ENCODE measurements around the gene SIPA1.

Gene SIPA1

DNA sequence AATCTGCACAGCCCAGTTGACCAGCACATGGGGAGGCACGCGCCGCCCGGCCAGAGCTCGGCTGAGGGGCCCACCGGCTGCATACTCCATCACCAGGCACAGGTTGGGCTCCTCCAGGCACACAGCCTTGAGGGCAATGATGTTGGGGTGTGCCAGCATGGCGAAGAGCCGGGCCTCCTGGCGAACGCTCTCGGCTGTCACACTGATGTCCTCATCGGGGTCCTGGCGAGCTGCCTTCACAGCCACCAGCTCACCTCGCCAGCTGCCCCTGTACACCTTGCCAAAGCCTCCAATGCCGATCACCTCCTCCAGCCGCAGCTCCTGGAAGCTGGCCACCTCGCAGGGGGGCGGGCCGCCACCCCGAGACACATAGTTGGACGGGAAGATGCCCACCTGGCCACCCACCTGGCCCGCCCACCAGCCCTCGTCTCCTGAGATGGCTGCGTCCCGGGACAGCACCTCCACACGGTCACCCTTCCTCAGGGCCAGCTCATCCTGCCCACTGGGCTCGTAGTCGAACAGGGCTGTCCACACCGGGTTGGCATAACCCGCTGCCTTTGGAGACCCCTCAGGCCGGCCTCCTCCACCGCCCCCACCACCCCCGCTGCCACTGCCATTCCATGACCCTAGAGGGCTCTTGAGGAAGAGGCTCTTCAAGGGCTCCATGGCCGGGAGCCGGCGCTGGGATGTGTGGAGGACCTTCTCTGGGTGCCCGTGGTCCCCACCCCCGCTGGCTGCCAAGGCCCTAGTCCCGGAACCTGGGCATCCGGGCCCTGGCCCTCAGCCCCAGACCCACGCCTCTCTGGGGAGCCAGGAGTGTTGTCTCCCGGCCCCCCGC is 24.6 kb upstream of the SIPA1 start:
- TF ChIP-seq TAF1 (IDR thresholded peaks at IDR 0.05; ENCODE audit: low read depth, low read length), result no peak
- no peak for TF ChIP-seq POLR2A (IDR thresholded peaks at IDR 0.05; ENCODE audit: low read depth, low read length)
- no peak for TF ChIP-seq POU2F2 (IDR thresholded peaks at IDR 0.05; ENCODE audit: low read depth, low read length)
- TF ChIP-seq POLR2AphosphoS5 (IDR thresholded peaks at IDR 0.05; ENCODE audit: low read depth, low read length), result no peak
- no peak for TF ChIP-seq SPI1 (IDR thresholded peaks at IDR 0.05; ENCODE audit: low read depth, low read length)
- no peak for TF ChIP-seq PAX5 (IDR thresholded peaks at IDR 0.05; ENCODE audit: insufficient read depth, low read length, severe bottlenecking)
- FAIRE-seq (peak; percentile 45), DNase-seq (ENCODE audit: insufficient read length, low spot score) (peak; percentile 60)

DNA sequence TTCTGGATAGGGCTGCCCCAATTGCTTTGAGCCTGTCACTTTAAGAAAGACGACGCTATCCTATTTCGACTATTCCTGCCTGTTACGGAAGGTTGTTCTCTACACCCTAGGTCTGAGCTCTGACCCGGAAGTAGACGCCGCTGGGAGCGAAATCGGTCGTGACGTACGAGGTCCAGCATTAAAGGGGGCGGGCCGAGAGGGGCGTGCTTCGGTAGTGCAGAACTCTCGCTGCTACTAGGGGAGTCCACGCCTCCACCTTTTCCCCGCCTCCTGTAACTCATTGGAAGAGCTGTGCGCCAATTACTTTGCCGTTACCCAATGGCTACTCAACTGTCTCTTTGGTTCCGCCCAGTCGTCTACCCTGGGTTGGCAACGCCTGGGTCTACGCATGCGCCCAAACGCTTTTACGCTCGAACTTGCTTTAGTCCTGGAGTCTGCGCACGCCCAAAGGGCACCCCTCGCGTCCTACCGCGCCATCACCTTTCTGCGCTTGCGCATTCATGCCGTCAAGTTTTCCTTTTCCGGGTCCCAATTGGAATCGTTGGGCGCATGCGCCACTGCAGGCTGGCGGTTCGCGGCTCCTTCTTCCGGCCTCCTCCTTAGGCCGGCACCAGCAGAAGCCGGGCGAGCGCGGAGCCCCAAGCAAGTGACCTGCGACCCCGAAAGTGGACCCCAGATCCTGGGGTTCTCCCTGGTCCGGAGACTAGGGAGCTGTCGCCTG is 22.5 kb upstream of the SIPA1 start, which contains the start of gene PCNX3:
TSS of gene PCNX3 (plus strand) at position 548 of the 721 bp plus-strand sequence. CDS start 536 bp downstream, outside the sequence.
- TF ChIP-seq POLR2A (IDR thresholded peaks at IDR 0.05; ENCODE audit: low read depth, low read length) (no peak; the same call in 1 of the 2 replicates), SPI1 (IDR thresholded peaks at IDR 0.05; ENCODE audit: low read depth, low read length) (no peak), PAX5 (IDR thresholded peaks at IDR 0.05; ENCODE audit: insufficient read depth, low read length, severe bottlenecking) (no peak), TAF1 (IDR thresholded peaks at IDR 0.05; ENCODE audit: low read depth, low read length) (no peak; the same call in 1 of the 2 replicates), POLR2AphosphoS5 (IDR thresholded peaks at IDR 0.05; ENCODE audit: low read depth, low read length) (peak; percentile 52; the same call in 1 of the 2 replicates), POU2F2 (IDR thresholded peaks at IDR 0.05; ENCODE audit: low read depth, low read length) (no peak)
- DNase-seq (ENCODE audit: insufficient read length, low spot score) (peak; percentile 100), FAIRE-seq (peak; percentile 100)

DNA sequence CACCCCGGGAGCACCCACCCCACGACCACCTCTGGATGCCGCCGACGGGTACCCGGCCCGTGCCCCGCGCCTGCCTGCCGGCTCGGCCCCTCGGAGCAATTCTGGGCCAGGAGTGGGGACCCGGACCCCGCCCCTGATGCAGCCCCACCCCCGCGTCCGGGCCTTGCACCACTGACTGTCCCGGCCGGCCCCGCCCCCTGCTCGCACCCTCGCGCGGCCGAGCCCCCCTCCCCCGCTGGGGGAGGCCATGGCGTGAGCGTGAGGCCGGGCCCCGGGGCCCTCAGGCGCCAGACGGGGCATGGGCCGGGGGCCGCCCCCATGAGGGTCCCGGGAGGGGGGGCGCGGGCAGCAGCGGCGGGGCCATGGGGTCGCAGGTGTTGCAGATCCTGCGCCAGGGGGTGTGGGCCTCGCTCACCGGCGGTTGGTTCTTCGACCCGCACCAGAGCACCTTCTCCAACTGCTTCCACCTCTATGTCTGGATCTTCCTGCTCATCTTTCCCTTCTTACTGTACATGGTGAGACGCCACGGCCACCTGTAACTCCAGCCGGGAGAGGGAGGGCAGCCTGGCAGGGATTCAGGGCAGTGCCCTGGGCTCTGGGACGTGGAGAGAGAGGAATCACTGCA is 21.8 kb upstream of the SIPA1 start:
- TF ChIP-seq TAF1 (IDR thresholded peaks at IDR 0.05; ENCODE audit: low read depth, low read length) (no peak; the same call in 1 of the 2 replicates), POLR2A (IDR thresholded peaks at IDR 0.05; ENCODE audit: low read depth, low read length) (no peak), POU2F2 (IDR thresholded peaks at IDR 0.05; ENCODE audit: low read depth, low read length) (no peak), SPI1 (IDR thresholded peaks at IDR 0.05; ENCODE audit: low read depth, low read length) (no peak), PAX5 (IDR thresholded peaks at IDR 0.05; ENCODE audit: insufficient read depth, low read length, severe bottlenecking) (no peak), POLR2AphosphoS5 (IDR thresholded peaks at IDR 0.05; ENCODE audit: low read depth, low read length) (no peak)
- FAIRE-seq (no peak), DNase-seq (ENCODE audit: insufficient read length, low spot score) (peak; percentile 90)

DNA sequence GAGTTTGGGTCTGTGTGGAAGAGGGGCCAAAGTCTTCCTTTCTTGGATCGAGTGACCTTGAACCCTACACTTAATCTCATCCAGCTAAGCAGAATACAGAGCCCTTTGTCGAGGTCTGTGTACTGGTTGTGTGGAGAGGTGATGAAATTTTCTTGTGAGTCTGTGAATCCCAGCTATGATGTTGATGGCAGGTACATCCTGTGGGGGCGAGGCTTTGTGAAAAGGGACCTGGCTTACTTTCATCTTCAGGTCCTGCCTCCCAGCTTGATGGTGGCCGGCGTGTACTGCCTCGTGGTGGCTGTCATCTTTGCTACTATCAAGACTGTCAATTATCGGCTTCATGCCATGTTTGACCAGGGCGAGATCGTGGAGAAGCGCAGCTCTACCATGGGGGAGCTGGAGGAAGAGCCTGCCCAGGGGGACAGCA is 21.3 kb upstream of the SIPA1 start:
- peak; percentile 75 for FAIRE-seq
- TF ChIP-seq PAX5 (IDR thresholded peaks at IDR 0.05; ENCODE audit: insufficient read depth, low read length, severe bottlenecking) (no peak), TAF1 (IDR thresholded peaks at IDR 0.05; ENCODE audit: low read depth, low read length) (no peak), POLR2AphosphoS5 (IDR thresholded peaks at IDR 0.05; ENCODE audit: low read depth, low read length) (no peak), POU2F2 (IDR thresholded peaks at IDR 0.05; ENCODE audit: low read depth, low read length) (no peak), SPI1 (IDR thresholded peaks at IDR 0.05; ENCODE audit: low read depth, low read length) (no peak), POLR2A (IDR thresholded peaks at IDR 0.05; ENCODE audit: low read depth, low read length) (no peak)
- DNase-seq (ENCODE audit: insufficient read length, low spot score), result no peak

DNA sequence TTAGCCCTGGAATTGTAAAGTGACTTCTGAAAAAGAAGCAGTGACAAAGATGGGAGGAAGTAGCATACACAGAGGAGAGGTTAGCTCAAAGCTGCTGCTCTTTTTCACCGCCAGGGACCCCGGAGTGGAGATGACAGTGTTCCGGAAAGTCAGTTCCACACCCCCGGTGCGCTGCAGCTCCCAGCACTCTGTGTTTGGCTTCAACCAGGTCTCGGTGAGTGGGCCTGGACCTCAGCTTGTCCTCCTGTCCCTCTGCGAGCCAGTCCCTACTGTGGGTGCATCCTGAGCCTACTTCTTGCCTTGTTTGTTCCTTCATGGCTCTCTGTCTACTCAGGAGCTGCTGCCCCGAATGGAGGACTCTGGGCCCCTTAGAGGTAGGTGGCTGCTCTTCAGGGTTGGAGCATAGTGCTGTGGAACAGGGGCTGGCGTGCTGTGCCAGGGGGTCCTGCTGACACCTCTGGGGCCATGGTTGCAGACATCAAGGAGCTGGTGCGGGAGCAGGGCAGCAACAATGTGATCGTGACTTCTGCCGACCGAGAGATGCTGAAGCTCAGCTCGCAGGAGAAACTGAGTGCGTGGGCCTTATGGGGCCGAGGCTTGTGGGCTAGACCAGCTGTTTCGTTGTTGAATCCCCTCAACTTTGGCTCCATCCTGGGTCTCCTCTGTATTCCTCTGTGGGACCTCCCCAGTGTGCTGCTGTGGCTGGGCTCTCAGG is 20.6 kb upstream of the SIPA1 start:
- FAIRE-seq, result no peak
- no peak for DNase-seq (ENCODE audit: insufficient read length, low spot score)
- TF ChIP-seq POLR2A (IDR thresholded peaks at IDR 0.05; ENCODE audit: low read depth, low read length), result no peak
- TF ChIP-seq POLR2AphosphoS5 (IDR thresholded peaks at IDR 0.05; ENCODE audit: low read depth, low read length), result no peak
- no peak for TF ChIP-seq PAX5 (IDR thresholded peaks at IDR 0.05; ENCODE audit: insufficient read depth, low read length, severe bottlenecking)
- no peak for TF ChIP-seq SPI1 (IDR thresholded peaks at IDR 0.05; ENCODE audit: low read depth, low read length)
- no peak for TF ChIP-seq TAF1 (IDR thresholded peaks at IDR 0.05; ENCODE audit: low read depth, low read length)
- TF ChIP-seq POU2F2 (IDR thresholded peaks at IDR 0.05; ENCODE audit: low read depth, low read length), result no peak

DNA sequence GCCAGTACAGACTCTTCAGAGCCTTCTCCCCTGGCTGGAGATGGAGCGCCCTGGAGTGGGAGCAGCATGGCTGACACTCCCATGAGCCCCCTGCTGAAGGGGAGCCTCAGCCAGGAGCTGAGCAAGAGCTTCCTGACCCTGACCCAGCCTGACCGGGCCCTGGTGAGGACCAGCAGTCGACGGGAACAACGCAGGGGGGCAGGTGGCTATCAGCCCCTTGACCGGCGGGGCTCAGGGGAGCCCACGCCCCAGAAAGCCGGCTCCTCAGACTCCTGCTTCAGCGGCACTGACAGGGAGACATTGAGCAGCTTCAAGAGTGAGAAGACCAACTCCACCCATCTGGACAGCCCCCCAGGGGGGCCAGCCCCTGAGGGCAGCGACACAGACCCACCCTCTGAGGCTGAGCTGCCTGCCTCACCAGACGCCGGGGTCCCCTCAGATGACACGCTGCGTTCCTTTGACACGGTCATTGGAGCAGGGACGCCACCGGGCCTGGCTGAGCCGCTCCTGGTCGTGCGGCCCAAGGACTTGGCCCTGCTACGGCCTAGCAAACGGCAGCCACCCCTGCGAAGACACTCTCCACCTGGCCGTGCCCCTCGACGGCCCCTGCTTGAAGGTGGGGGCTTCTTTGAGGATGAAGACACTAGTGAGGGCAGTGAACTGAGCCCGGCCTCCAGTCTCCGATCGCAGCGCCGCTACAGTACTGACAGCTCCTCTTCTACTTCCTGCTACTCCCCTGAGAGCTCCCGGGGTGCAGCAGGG is 19.7 kb upstream of the SIPA1 start:
- no peak for DNase-seq (ENCODE audit: insufficient read length, low spot score)
- no peak for FAIRE-seq
- TF ChIP-seq POU2F2 (IDR thresholded peaks at IDR 0.05; ENCODE audit: low read depth, low read length) (no peak), TAF1 (IDR thresholded peaks at IDR 0.05; ENCODE audit: low read depth, low read length) (no peak), PAX5 (IDR thresholded peaks at IDR 0.05; ENCODE audit: insufficient read depth, low read length, severe bottlenecking) (no peak), POLR2A (IDR thresholded peaks at IDR 0.05; ENCODE audit: low read depth, low read length) (no peak), SPI1 (IDR thresholded peaks at IDR 0.05; ENCODE audit: low read depth, low read length) (no peak), POLR2AphosphoS5 (IDR thresholded peaks at IDR 0.05; ENCODE audit: low read depth, low read length) (no peak)

DNA sequence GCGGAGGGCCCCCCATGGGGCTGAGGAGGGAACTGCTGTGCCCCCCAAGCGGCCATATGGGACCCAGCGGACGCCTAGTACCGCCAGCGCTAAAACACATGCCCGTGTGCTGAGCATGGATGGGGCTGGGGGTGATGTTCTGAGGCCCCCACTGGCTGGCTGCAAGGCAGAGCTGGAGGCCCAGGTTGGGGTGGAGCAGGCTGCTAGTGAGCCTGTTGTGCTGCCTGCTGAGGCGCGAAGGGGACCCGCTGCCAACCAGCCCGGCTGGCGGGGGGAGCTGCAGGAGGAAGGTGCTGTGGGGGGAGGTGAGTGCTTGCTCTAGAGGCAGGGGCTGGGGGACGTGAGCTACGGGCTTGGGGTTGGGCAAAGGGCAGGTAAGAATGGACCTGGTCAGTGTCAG is 19.1 kb upstream of the SIPA1 start:
- TF ChIP-seq SPI1 (IDR thresholded peaks at IDR 0.05; ENCODE audit: low read depth, low read length) (no peak), PAX5 (IDR thresholded peaks at IDR 0.05; ENCODE audit: insufficient read depth, low read length, severe bottlenecking) (no peak), POLR2AphosphoS5 (IDR thresholded peaks at IDR 0.05; ENCODE audit: low read depth, low read length) (no peak), POLR2A (IDR thresholded peaks at IDR 0.05; ENCODE audit: low read depth, low read length) (no peak), TAF1 (IDR thresholded peaks at IDR 0.05; ENCODE audit: low read depth, low read length) (no peak), POU2F2 (IDR thresholded peaks at IDR 0.05; ENCODE audit: low read depth, low read length) (no peak)
- FAIRE-seq, result no peak
- no peak for DNase-seq (ENCODE audit: insufficient read length, low spot score)
